CD4-positive, alpha-beta T cell treated with Interleukin-15 for 1 hour (primary cell): ENCODE results near the gene G2E3.
"Not testable (repeated sequence)": the region's sequence is repeated elsewhere in the genome, so short reads cannot be mapped to it uniquely, and the experiment has no call there.

Source experiments
- DNase-seq: peaks from one replicate; pipeline ENCODE4 v3.0.0-alpha.2; 2020

The G2E3 gene

GRCh38 chr14:30560581-30560980 lies 1.6 kb downstream of the G2E3 start:
- no peak for DNase-seq

GRCh38 chr14:30564235-30564867 lies 5.4 kb downstream of the G2E3 start:
- DNase-seq, result no peak

GRCh38 chr14:30564868-30565248 lies 5.9 kb downstream of the G2E3 start:
- no peak for DNase-seq

GRCh38 chr14:30569216-30569902 lies 10.4 kb downstream of the G2E3 start:
- DNase-seq, result no peak

- no peak for DNase-seq
Measured at GRCh38 chr14:30569903-30570226, 10.9 kb downstream of the G2E3 start.

- no peak for DNase-seq
Measured at GRCh38 chr14:30572237-30572636, 13.3 kb downstream of the G2E3 start.

GRCh38 chr14:30572771-30573170 lies 13.8 kb downstream of the G2E3 start:
- DNase-seq, result no peak

- DNase-seq, result no peak
Measured at GRCh38 chr14:30573226-30573814, 14.4 kb downstream of the G2E3 start.

- DNase-seq, result no peak
Measured at GRCh38 chr14:30573966-30574365, 15.0 kb downstream of the G2E3 start.

GRCh38 chr14:30574777-30575176 lies 15.8 kb downstream of the G2E3 start:
- DNase-seq, result not testable (repeated sequence)

GRCh38 chr14:30576333-30576732 lies 17.4 kb downstream of the G2E3 start:
- not testable (repeated sequence) for DNase-seq

GRCh38 chr14:30580616-30581282 lies 21.8 kb downstream of the G2E3 start:
- no peak for DNase-seq

GRCh38 chr14:30581283-30581625 lies 22.3 kb downstream of the G2E3 start:
- no peak for DNase-seq

GRCh38 chr14:30582376-30582775 lies 23.4 kb downstream of the G2E3 start:
- DNase-seq, result no peak

- no peak for DNase-seq
Measured at GRCh38 chr14:30584058-30584630, 25.2 kb downstream of the G2E3 start.

- DNase-seq, result no peak
Measured at GRCh38 chr14:30585204-30585603, 26.2 kb downstream of the G2E3 start.

GRCh38 chr14:30587141-30587540 lies 28.2 kb downstream of the G2E3 start:
- no peak for DNase-seq

GRCh38 chr14:30588873-30589272 lies 29.9 kb downstream of the G2E3 start:
- DNase-seq, result no peak

- DNase-seq, result no peak
Measured at GRCh38 chr14:30596935-30597334, 38.0 kb downstream of the G2E3 start.

- DNase-seq, result no peak
Measured at GRCh38 chr14:30597504-30597903, 38.5 kb downstream of the G2E3 start.

GRCh38 chr14:30600922-30601918 lies 42.3 kb downstream of the G2E3 start:
- no peak for DNase-seq

GRCh38 chr14:30603402-30603801 lies 44.4 kb downstream of the G2E3 start:
- no peak for DNase-seq

GRCh38 chr14:30604696-30605095 lies 45.7 kb downstream of the G2E3 start:
- DNase-seq, result not testable (repeated sequence)
